HEK293 (cell line): ENCODE results near the gene COL4A1.

Experiments used
- REPIN1 ChIP-seq: fragments of 450-650 bp; formaldehyde crosslinking; IDR thresholded peaks from 2 replicates; pipeline ENCODE4 v1.5.1; 2017; ENCODE audit warnings: missing biosample characterization, missing genetic modification characterization, low read depth
- ZNF785 ChIP-seq: fragments of 450-650 bp; formaldehyde crosslinking; IDR thresholded peaks from 2 replicates; pipeline ENCODE4 v1.5.1; 2016; ENCODE audit warnings: missing biosample characterization, missing genetic modification characterization
- TF ChIP-seq, protein P1 (sequence below): fragments of 450-650 bp; formaldehyde crosslinking; IDR thresholded peaks from 2 replicates; pipeline ENCODE4 v1.5.1; 2016; ENCODE audit warnings: missing biosample characterization, missing genetic modification characterization

GRCh38 chr13:110130431-110130830 is 176.5 kb downstream of the COL4A1 start:
- no peak for TF ChIP-seq REPIN1 (tag by site-specific recombination)
- no peak for TF ChIP-seq ZNF785 (tag by site-specific recombination)
- TF ChIP-seq, protein P1, sequence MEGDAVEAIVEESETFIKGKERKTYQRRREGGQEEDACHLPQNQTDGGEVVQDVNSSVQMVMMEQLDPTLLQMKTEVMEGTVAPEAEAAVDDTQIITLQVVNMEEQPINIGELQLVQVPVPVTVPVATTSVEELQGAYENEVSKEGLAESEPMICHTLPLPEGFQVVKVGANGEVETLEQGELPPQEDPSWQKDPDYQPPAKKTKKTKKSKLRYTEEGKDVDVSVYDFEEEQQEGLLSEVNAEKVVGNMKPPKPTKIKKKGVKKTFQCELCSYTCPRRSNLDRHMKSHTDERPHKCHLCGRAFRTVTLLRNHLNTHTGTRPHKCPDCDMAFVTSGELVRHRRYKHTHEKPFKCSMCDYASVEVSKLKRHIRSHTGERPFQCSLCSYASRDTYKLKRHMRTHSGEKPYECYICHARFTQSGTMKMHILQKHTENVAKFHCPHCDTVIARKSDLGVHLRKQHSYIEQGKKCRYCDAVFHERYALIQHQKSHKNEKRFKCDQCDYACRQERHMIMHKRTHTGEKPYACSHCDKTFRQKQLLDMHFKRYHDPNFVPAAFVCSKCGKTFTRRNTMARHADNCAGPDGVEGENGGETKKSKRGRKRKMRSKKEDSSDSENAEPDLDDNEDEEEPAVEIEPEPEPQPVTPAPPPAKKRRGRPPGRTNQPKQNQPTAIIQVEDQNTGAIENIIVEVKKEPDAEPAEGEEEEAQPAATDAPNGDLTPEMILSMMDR (tag by site-specific recombination): no peak
